A549 (cell line): ENCODE measurements around the gene RBM47. TPM values are rescaled to one million over a fixed set of nuclear protein-coding genes. Genes with fewer than 3 reads are reported as not detected.
"Not testable (repeated sequence)": the region's sequence is repeated elsewhere in the genome, so short reads cannot be mapped to it uniquely, and the experiment has no call there.

Source experiments
- ATAC-seq, 2 experiments: fragments of 200-7000 bp in 1 of 2; fragments of >200 bp in 1 of 2; cut with Nextera tagmentation in 1 of 2; cut with Tn5 transposase in 1 of 2; 3 replicates each; pipeline versions ENCODE4 v1.8.0 to v1.9.1; 2018 to 2020; ENCODE audit warnings: mild to moderate bottlenecking in 1 of 2, moderate library complexity in 1 of 2
- CTCF ChIA-PET: fragments of 300-600 bp; sonication (Branson Sonifier 250); formaldehyde crosslinking; extraction: SDS; loops from one replicate; lab custom pipeline; 2021; ENCODE audit warnings: antibody characterized with exemption, inconsistent platforms; lab: Yijun Ruan, JAX
- POLR2A ChIA-PET: fragments of 350-600 bp; formaldehyde crosslinking; extraction: SDS; loops from one replicate; lab custom pipeline; 2021; ENCODE audit warnings: antibody characterized with exemption, inconsistent platforms; lab: Yijun Ruan, JAX
- DNase-seq, 2 experiments: peaks; one replicate each; pipeline versions ENCODE4 v3.0.0 to v3.0.0-alpha.2; 2011 to 2016; ENCODE audit warnings: low read depth in 1 of 2, low spot score in 1 of 2
- FAIRE-seq: peaks from 2 replicates; lab custom pipeline; 2011; peaks lifted over from hg19 to GRCh38; lab: Jason Lieb, UNC
- H3K27ac ChIP-seq, 2 experiments: fragments of >200 bp; sonication (Bioruptor Twin); formaldehyde crosslinking; 3 replicates each; pipeline ENCODE4 v1.5.1; 2016 to 2017
- H3K4me1 ChIP-seq: fragments of >200 bp; sonication (Bioruptor Twin); formaldehyde crosslinking; 3 replicates; pipeline ENCODE4 v1.6.1; 2016
- H3K4me2 ChIP-seq: fragments of >200 bp; sonication (Bioruptor Twin); formaldehyde crosslinking; 3 replicates; pipeline ENCODE4 v1.6.1; 2016
- H3K4me3 ChIP-seq: fragments of >200 bp; sonication (Bioruptor Twin); formaldehyde crosslinking; 3 replicates; pipeline ENCODE4 v1.5.1; 2016
- H3K9me3 ChIP-seq: fragments of >200 bp; sonication (Bioruptor Twin); formaldehyde crosslinking; 3 replicates; pipeline ENCODE4 v1.6.1; 2016
- BHLHE40 ChIP-seq: IDR thresholded peaks from 2 replicates; pipeline ENCODE4 v1.6.1; 2012; ENCODE audit warnings: low read depth, low read length, inconsistent platforms
- CBX2 ChIP-seq: fragments of 200-600 bp; sonication (generic); IDR thresholded peaks from 2 replicates; pipeline ENCODE4 v1.6.1; 2016; ENCODE audit warnings: low read depth, mild to moderate bottlenecking, borderline replicate concordance
- CHD2 ChIP-seq: fragments of 150-350 bp; IDR thresholded peaks from 2 replicates; pipeline ENCODE4 v1.6.1; 2014; ENCODE audit warnings: low read length; ENCODE audit not compliant: partially characterized antibody
- CHD4 ChIP-seq: fragments of 200-600 bp; sonication (generic); IDR thresholded peaks from 2 replicates; pipeline ENCODE4 v1.6.1; 2016; ENCODE audit warnings: antibody characterized with exemption, mild to moderate bottlenecking, borderline replicate concordance
- EP300 ChIP-seq, 2 experiments: fragments of >200 bp; sonication (Bioruptor Twin); formaldehyde crosslinking; IDR thresholded peaks; 2 replicates in 1 of 2; 3 replicates in 1 of 2; pipeline ENCODE4 v1.6.1; 2016 to 2017
- ESRRA ChIP-seq: fragments of 150-350 bp; IDR thresholded peaks from 2 replicates; pipeline ENCODE4 v1.6.1; 2014; ENCODE audit warnings: mild to moderate bottlenecking, low read length, borderline replicate concordance
- FOSL2 ChIP-seq, 2 experiments: fragments of 450-650 bp in 1 of 2; fragments of >200 bp in 1 of 2; sonication (Bioruptor Twin) in 1 of 2; formaldehyde crosslinking; IDR thresholded peaks; 2 replicates each; pipeline versions ENCODE4 v1.5.0 to v1.6.1; 2016 to 2020; ENCODE audit warnings: mild to moderate bottlenecking in 1 of 2, moderate library complexity in 1 of 2
- HOXA7 ChIP-seq: fragments of 250-450 bp; sonication (Bioruptor Pico); IDR thresholded peaks from 2 replicates; pipeline ENCODE4 v1.5.0; 2020; ENCODE audit warnings: mild to moderate bottlenecking, moderate library complexity
- JUNB ChIP-seq: fragments of >200 bp; sonication (Bioruptor Twin); formaldehyde crosslinking; IDR thresholded peaks from 2 replicates; pipeline ENCODE4 v1.6.1; 2016
- KDM5A ChIP-seq: fragments of 200-600 bp; sonication (generic); IDR thresholded peaks from 2 replicates; pipeline ENCODE4 v1.6.1; 2016; ENCODE audit warnings: antibody characterized with exemption, mild to moderate bottlenecking
- MAZ ChIP-seq: fragments of 150-350 bp; IDR thresholded peaks from 2 replicates; pipeline ENCODE4 v1.6.1; 2014; ENCODE audit warnings: antibody characterized with exemption, low read depth, low read length, borderline replicate concordance
- MYC ChIP-seq: IDR thresholded peaks from 2 replicates; pipeline ENCODE4 v1.6.1; 2012; ENCODE audit warnings: mild to moderate bottlenecking, inconsistent platforms, low read length, improper control_type of control experiment, borderline replicate concordance
- NFE2L2 ChIP-seq: fragments of 150-350 bp; conservative IDR thresholded peaks from 2 replicates; pipeline ENCODE4 v1.6.1; 2014; ENCODE audit warnings: low read length
- NR3C1 ChIP-seq: fragments of >200 bp; sonication (Bioruptor Twin); formaldehyde crosslinking; IDR thresholded peaks from 3 replicates; pipeline ENCODE4 v1.6.1; 2017
- PBX3 ChIP-seq: IDR thresholded peaks from 2 replicates; pipeline ENCODE4 v1.6.1; 2012
- RAD21 ChIP-seq, 2 experiments: fragments of >200 bp in 1 of 2; sonication (Bioruptor Twin) in 1 of 2; formaldehyde crosslinking in 1 of 2; IDR thresholded peaks in 1 of 2; conservative IDR thresholded peaks in 1 of 2; 2 replicates in 1 of 2; 3 replicates in 1 of 2; pipeline ENCODE4 v1.6.1; 2012 to 2018; ENCODE audit warnings: inconsistent platforms in 1 of 2
- SMC3 ChIP-seq: fragments of >200 bp; sonication (Bioruptor Twin); formaldehyde crosslinking; IDR thresholded peaks from 3 replicates; pipeline ENCODE4 v1.6.1; 2018; ENCODE audit warnings: inconsistent platforms
- ZC3H11A ChIP-seq: fragments of 450-650 bp; IDR thresholded peaks from 2 replicates; pipeline ENCODE4 v1.6.1; 2014; ENCODE audit warnings: antibody characterized with exemption, mild to moderate bottlenecking
- ZNF302 ChIP-seq: fragments of 250-450 bp; sonication (Bioruptor Pico); IDR thresholded peaks from 2 replicates; pipeline ENCODE4 v1.9.0; 2021; ENCODE audit warnings: inconsistent platforms, mild to moderate bottlenecking, moderate library complexity
- WGBS: methylation state at CpG from one replicate; pipeline ENCODE4 v1.1.6; 2017; ENCODE audit errors: missing lambda C conversion rate; 5-methylcytosine and 5-hydroxymethylcytosine counted together
- polyA plus RNA-seq, 4 experiments: library from polyadenylated mRNA; depleted of rRNA in 3 of 4; stranded (reverse); fragments of >200 nt; fragmentation: RNase III in 1 of 4; extraction: RNeasy Plus Mini Kit Qiagen cat#74134 plus additional on column Dnase treatment in 1 of 4; gene quantifications; 2 replicates in 3 of 4; 3 replicates in 1 of 4; pipeline ENCODE4 v1.2.3, GENCODE V29; 2011 to 2017
- TF ChIP-seq, protein P1 (sequence below): fragments of >200 bp; sonication (Bioruptor Twin); formaldehyde crosslinking; IDR thresholded peaks from 2 replicates; pipeline ENCODE4 v1.6.1; 2016
- TF ChIP-seq, protein P2 (sequence below): fragments of 150-350 bp; IDR thresholded peaks from 2 replicates; pipeline ENCODE4 v1.6.1; 2014; ENCODE audit warnings: low read depth, mild to moderate bottlenecking, low read length

RBM47 gene
- polyA plus RNA-seq, 2 of the 4 experiments (the other 2 are of a cell fraction): 38.1 to 43.3 TPM

GRCh38 chr4:40412866-40413795, 216.5 kb downstream of the RBM47 start:
- Histone ChIP-seq H3K27ac (no peak overlapping the region), H3K9me3 (no peaks in the 10 kb centered on the region), H3K4me1 (peaks cover 15% of the 10 kb centered on the region), H3K4me3 (no peak overlapping the region), H3K4me2 (no peak overlapping the region)
- CTCF ChIA-PET: no interaction called here
- FAIRE-seq (no peak), DNase-seq (no peak)
- POLR2A ChIA-PET: no interaction called here
- TF ChIP-seq CBX2: no peak
- no peak for TF ChIP-seq ZC3H11A
- no peak for TF ChIP-seq HOXA7 (CRISPR knock-in tag)
- TF ChIP-seq PBX3: no peak
- TF ChIP-seq, protein P1, sequence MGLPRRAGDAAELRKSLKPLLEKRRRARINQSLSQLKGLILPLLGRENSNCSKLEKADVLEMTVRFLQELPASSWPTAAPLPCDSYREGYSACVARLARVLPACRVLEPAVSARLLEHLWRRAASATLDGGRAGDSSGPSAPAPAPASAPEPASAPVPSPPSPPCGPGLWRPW: no peak
- no peak for TF ChIP-seq KDM5A
- TF ChIP-seq NR3C1: no peak
- no peak for TF ChIP-seq FOSL2 (IDR thresholded peaks at IDR 0.05)
- no peak for TF ChIP-seq FOSL2 (CRISPR knock-in tag; IDR thresholded peaks at IDR 0.05)
- no peak for TF ChIP-seq SMC3
- TF ChIP-seq MAZ: no peak
- TF ChIP-seq RAD21 (conservative IDR thresholded peaks at IDR 0.05 in 1 of 2, IDR thresholded peaks at IDR 0.05 in 1 of 2): no peak
- TF ChIP-seq JUNB: no peak
- no peak for TF ChIP-seq ESRRA
- TF ChIP-seq ZNF302 (CRISPR knock-in tag): no peak
- TF ChIP-seq CHD4: no peak
- TF ChIP-seq, all 56 proteins: peak for 0
- ATAC-seq: no peak
- WGBS: 68% methylated on average over 10 of the region's 10 CpGs

DNA sequence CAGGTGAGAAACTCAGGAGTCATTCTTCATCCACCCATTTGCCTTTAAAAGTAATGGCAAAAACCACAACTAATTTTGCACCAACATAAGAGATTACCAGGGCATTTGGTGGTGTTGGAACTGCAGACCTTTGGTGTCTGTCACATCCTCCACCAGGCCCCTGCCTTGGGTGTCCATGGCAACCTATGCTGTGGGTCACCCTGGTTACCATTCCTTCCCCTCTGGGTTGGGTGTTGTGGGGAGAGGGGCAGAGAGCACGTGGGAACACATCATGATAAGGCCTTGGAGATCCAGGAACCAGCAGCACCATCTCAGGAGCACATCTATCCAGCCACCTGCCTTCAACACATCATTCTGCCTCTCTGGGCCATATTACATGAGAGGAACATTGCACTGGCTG, 217.3 kb downstream of the RBM47 start:
- Histone ChIP-seq H3K9me3 (0 out of 3 replicates have a peak, but pooled peaks cover 2% of the 10 kb centered on the region), H3K4me2 (no peak overlapping the region), H3K4me3 (no peak overlapping the region), H3K27ac (no peak overlapping the region), H3K4me1 (peaks cover 8% of the 10 kb centered on the region)
- ATAC-seq: no peak
- WGBS: no CpG with 5 or more reads among the region's 1 CpG
- no peak for DNase-seq
- no peak for TF ChIP-seq RAD21 (conservative IDR thresholded peaks at IDR 0.05 in 1 of 2, IDR thresholded peaks at IDR 0.05 in 1 of 2)
- no peak for TF ChIP-seq EP300 (IDR thresholded peaks at IDR 0.05)
- no peak for TF ChIP-seq NR3C1
- ChIA-PET POLR2A (no interaction called here), CTCF (no interaction called here)
- FAIRE-seq: no peak

DNA sequence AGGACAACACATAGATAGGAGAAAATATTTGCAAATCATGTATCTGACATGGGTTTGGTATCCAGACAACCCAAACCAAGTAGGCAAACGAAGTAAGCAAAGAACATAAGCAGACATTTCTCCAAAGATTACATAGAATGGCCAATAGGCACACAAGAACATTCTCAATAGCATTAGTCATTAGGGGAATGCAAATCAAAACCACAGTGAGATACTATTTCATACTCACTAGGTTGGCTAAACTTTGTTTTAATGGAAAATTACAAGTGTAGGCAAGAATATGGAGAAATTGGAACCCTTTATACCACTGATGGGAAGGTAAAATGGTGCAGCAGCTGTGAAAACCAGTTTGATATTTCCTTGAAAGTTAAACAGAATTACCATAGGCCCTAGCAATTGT, 219.8 kb downstream of the RBM47 start:
- WGBS: 63% methylated on average over 1 of the region's 1 CpG
- FAIRE-seq (no peak), ATAC-seq (no peak), DNase-seq (no peak)
- CTCF ChIA-PET: no interaction called here
- Histone ChIP-seq H3K4me1 (peaks cover 2% of the 10 kb centered on the region; the same call in 2 of the 3 replicates), H3K4me2 (no peak overlapping the region), H3K4me3 (no peak overlapping the region), H3K9me3 (peaks cover 10% of the 10 kb centered on the region; the same call in 2 of the 3 replicates), H3K27ac (no peak overlapping the region)
- TF ChIP-seq HOXA7 (CRISPR knock-in tag) (no peak), NFE2L2 (no peak), PBX3 (no peak), CHD2 (no peak), ESRRA (no peak), MYC (no peak), BHLHE40 (no peak), CHD4 (no peak), KDM5A (no peak)
- TF ChIP-seq, protein P2, sequence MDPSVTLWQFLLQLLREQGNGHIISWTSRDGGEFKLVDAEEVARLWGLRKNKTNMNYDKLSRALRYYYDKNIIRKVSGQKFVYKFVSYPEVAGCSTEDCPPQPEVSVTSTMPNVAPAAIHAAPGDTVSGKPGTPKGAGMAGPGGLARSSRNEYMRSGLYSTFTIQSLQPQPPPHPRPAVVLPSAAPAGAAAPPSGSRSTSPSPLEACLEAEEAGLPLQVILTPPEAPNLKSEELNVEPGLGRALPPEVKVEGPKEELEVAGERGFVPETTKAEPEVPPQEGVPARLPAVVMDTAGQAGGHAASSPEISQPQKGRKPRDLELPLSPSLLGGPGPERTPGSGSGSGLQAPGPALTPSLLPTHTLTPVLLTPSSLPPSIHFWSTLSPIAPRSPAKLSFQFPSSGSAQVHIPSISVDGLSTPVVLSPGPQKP: no peak
- POLR2A ChIA-PET: no interaction called here

DNA sequence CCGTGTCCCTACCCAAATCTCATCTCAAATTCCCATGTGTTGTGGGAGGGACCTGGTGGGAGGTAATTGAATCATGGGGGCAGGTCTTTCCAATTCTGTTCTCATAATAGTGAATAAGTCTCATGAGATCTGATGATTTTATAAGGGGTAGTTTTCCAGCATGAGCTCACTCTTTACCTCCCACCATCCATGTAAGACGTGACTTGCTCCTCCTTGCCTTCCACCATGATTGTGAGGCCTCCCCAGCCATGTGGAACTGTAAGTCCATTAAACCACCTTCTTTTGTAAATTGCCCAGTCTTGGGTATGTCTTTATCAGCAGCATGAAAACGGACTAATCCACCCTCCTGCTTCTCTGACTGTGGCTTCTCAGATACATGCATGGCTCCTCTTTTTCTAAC, 222.2 kb downstream of the RBM47 start:
- H3K4me2 ChIP-seq, H3K9me3 ChIP-seq, FAIRE-seq, H3K4me1 ChIP-seq, DNase-seq, POLR2A ChIA-PET, CTCF ChIA-PET, ATAC-seq, H3K27ac ChIP-seq, H3K4me3 ChIP-seq: not testable (repeated sequence)
- 65% methylated on average over 3 of the region's 3 CpGs for WGBS
